Activated CD8-positive, alpha-beta memory T cell treated with anti-CD3 and anti-CD28 coated beads for 36 hours (primary cell): ENCODE results near the gene RFX3. TPM values are rescaled to one million over a fixed set of nuclear protein-coding genes. Genes with fewer than 3 reads are reported as not detected.

Experiments used
- CTCF ChIA-PET: fragments of 350-600 bp; sonication (Branson Sonifier 250); formaldehyde crosslinking; loops from one replicate; lab custom pipeline; 2021; ENCODE audit warnings: antibody characterized with exemption; lab: Charles Lee
- POLR2A ChIA-PET: fragments of 350-600 bp; sonication (Branson Sonifier 250); formaldehyde crosslinking; loops from one replicate; lab custom pipeline; 2021; ENCODE audit warnings: antibody characterized with exemption; lab: Charles Lee
- total RNA-seq, 2 experiments: library from RNA; stranded (reverse); gene quantifications; one replicate each; pipeline ENCODE4 v1.2.3, GENCODE V29; 2021

RFX3 gene
- total RNA-seq, 2 experiments from 2014 or later: 12.4 to 13.2 TPM

DNA sequence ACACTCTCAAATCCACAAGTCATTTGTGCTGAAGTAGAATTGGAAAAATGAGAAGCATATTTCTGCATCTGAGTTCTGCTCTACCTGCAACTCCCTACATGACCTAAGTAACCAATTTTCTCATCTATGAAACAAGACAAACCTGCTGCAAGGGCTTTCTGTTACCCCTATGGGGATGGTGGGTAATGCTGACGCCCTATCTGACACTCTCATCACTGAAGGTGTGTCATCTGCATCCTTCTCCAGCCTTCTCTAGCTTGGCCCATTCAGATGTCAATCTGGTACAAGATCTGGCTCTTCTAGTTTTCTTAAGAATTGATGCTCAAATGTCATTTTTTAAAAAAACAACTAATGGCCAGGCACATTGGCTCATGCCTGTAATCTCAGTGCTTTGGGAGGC, 73.8 kb downstream of the RFX3 start:
- POLR2A ChIA-PET: no interaction called here

DNA sequence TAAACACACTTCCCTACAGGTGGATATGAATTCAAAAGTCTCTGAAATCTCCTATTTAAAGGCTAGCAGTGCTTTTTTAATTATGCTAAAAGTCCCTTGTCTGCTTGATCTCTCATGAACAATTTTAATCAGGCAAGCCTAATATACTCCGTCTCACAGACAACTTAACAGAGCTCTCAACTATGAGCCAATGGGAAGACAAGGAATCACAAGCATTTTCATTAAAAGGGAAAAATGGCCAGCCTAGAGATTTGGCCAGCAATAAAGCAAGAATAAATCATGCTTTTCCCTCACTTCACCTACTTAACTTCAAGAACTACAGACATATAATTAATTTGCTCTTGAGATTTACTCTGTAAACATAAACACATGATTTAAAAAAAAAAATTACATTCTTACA, 78.0 kb downstream of the RFX3 start:
- ChIA-PET POLR2A (no interaction called here), CTCF (no interaction called here)

More for the DNA sequence above, 73.8 kb downstream of the RFX3 start:
- CTCF ChIA-PET: no interaction called here

- CTCF ChIA-PET: no interaction called here
- POLR2A ChIA-PET: no interaction called here
These were observed 78.7 kb downstream of the RFX3 start for GRCh38 chr9:3447143-3447542.

DNA sequence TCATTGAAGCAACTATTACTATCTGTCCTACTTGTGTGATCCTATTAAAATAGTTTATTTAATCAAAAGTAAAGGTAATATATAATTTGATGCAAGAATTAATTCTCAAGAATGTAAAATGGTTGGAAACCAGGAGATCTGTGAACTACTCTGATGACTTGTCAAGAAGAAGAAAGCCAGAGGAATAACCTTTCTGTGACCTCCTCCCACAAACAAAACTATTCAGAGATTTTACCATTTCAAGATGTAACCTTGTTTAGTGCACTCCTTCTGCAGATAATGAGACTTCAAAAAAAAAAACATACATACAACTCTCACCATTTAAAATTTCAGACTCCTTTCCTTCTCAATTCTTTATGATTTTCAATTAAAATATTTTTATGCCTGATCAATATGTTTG, 79.5 kb downstream of the RFX3 start:
- CTCF ChIA-PET: no interaction called here
- POLR2A ChIA-PET: no interaction called here

DNA sequence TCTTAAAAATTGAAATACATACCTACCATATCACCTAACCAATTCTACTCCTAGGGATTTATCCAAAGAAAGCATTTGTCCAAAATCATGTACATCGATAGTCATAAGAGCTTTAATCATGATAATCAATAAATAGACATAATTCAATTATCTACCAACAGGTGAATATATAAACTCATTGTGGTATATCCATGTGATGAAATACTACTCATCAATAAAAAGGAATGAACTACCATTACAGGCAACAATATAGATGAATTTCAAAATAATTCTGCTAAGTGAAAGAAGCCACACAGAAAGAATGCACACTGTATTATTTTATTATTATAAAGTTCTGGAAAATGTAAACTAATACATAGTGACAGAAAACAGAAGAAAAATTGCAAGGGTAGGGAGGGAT, 81.8 kb downstream of the RFX3 start:
- ChIA-PET CTCF (no interaction called here), POLR2A (no interaction called here)

DNA sequence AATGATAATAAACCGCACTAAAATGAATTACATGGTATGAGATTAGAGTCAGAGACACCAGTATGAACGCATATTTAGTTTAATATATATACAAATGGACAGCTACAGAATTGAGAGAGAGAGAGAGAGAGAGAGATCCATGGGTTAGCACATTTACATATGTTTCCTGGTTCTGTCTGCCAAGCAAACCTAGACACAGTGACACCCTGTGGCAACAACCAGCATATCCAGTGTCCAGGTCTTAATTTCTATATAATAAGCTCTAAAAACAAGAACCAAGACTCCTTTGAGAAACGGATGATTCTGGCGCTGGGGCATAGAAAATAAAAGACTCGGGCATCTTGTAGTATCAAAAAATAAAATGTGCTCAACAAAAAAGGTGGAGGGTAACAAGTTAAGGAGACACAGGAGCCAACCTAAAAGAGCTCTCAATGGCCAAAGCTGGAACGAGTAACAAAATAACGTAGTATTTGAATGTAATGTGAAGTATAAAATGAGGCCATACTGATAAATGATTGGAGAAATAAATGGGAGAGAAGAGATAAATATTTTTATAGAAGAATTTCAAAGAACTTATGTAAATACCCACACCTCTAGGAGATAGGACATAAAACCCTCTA, 84.5 kb downstream of the RFX3 start:
- POLR2A ChIA-PET: no interaction called here
- CTCF ChIA-PET: interaction anchor here (0.6 to 2.4 kb wide), 9 partner anchors 8 to 206 kb away, joined by 3 to 8 read pairs (median 3); no protein-coding TSS in a partner anchor

- ChIA-PET CTCF (no interaction called here), POLR2A (no interaction called here)
These were observed 89.0 kb downstream of the RFX3 start for GRCh38 chr9:3436629-3437420.

DNA sequence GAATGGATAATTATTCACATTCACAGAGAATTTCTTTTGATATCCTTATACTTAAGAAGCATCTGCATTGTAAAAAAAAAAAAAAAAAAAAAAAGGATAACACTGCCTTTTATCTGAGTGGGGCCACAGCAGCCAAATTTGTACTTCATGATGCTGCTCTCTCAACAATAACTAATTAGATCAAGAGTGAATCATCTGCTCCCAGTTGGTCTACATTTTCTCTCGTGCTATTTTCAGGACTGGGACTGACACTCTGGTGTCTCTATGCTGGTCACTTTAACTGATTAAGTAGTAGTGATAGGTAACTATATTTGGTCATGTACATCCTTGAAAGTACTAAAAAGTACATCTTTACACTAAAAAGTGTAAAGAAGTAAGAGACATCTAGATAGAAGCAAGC, 90.1 kb downstream of the RFX3 start:
- ChIA-PET POLR2A (no interaction called here), CTCF (no interaction called here)

GRCh38 chr9:3434594-3434993, 91.2 kb downstream of the RFX3 start:
- POLR2A ChIA-PET: no interaction called here
- CTCF ChIA-PET: no interaction called here

GRCh38 chr9:3433754-3434153, 92.0 kb downstream of the RFX3 start:
- ChIA-PET CTCF (no interaction called here), POLR2A (no interaction called here)

GRCh38 chr9:3433066-3433465, 92.7 kb downstream of the RFX3 start:
- CTCF ChIA-PET: no interaction called here
- POLR2A ChIA-PET: no interaction called here

- ChIA-PET CTCF (no interaction called here), POLR2A (no interaction called here)
These were observed 93.9 kb downstream of the RFX3 start for GRCh38 chr9:3431890-3432289.

DNA sequence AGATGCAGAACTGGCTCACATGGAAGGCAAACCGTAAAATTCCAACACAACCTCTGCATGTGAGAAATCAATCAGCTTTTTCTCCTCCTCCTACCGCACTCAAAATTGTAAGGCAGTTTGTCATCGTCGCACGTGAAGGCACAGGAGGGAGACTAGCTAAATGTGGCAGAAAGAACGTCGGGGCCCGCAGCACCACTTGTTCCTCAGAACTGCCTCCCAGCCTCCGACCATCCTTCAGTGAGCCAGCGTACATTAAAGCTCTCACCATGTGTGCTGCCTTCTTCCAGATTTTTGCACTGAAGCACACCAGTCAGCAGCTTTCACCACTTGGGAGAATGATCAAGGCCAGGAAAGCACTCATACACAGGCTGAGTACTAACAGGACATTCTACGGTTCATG, 105.9 kb downstream of the RFX3 start:
- POLR2A ChIA-PET: no interaction called here
- CTCF ChIA-PET: no interaction called here

- POLR2A ChIA-PET: no interaction called here
- CTCF ChIA-PET: no interaction called here
These were observed 109.9 kb downstream of the RFX3 start for GRCh38 chr9:3415906-3416305.

GRCh38 chr9:3413984-3414383, 111.8 kb downstream of the RFX3 start:
- CTCF ChIA-PET: no interaction called here
- POLR2A ChIA-PET: no interaction called here

DNA sequence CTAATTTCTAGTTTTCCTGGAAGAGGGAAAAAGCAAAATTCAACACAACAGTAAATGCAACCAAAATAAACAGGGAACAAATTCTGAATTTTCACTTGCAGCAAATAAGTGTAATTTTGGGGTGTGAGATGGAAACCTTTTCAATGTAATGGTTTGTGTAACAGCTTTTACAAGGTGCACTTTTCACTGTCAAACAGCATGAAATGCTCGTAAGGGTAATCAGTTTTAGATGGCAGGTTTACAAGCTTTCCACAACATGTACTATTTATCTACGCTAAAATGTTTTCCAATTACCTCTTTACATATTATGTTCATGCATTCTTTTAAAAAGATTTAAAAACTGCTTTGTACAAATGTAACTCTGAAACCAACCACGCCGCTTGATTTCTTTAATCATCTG, 115.3 kb downstream of the RFX3 start:
- ChIA-PET POLR2A (no interaction called here), CTCF (interaction anchor here (0.6 kb wide), 1 partner anchor 30 kb away, joined by 3 read pairs; no protein-coding TSS in a partner anchor)

GRCh38 chr9:3409453-3409852, 116.3 kb downstream of the RFX3 start:
- ChIA-PET POLR2A (interaction anchor here (0.5 kb wide), 1 partner anchor 118 kb away, joined by 5 read pairs; no protein-coding TSS in a partner anchor), CTCF (interaction anchor here (0.6 kb wide), 1 partner anchor 1235 kb away, joined by 3 read pairs; no protein-coding TSS in a partner anchor)

DNA sequence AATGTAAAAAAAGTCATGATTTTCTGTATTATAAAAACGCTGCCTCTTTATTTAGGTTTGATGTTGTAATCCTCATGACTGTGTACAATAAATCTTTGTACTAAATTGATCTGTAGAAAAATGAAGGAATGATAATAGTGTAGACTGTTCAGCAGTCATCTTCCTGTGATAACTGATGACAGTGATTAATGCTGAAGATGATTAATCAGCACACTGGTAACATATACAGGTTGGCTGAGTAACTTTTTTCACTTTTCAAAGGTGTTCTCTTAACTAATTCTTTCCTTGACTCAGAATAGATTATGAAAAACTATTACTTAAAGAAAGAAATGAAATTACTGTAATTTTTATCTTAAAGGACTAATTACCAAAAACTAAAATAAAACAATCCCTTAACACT, 122.5 kb downstream of the RFX3 start:
- ChIA-PET CTCF (no interaction called here), POLR2A (no interaction called here)

DNA sequence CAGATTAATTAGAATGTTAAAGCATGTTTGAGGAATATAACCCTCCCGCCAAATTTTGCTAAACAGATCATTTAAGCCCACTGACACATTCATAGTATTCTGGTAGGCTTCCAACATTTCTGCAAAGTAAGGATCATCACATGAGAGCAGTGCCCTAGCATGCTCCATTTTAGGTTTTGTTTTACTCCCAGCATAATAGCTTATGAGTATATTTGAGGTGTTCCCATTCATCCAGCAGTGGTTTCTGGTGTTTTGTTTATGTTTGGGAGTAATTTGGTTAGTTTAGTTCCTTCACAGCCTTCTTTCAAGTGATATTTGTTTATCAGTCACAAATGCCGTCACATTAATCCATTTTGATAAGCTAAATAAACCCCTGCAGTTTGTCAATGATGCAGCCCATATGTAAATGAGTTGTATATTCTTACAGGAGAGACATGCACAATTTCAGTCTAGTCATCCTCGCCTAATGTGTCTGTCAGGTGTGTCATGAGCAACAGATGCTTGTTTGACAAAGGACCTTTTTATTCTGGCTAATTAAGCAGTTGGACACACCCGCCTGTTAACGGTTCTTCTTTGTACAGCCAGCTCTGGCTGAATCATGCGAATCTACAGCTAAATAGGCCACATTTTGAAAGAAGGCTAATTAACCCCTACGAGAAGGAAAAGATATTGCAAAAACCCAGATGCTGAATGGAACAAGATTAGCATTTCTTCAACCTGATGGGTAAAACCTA, 124.4 kb downstream of the RFX3 start:
- POLR2A ChIA-PET: no interaction called here
- CTCF ChIA-PET: interaction anchor here (0.5 kb wide), 1 partner anchor 16 kb away, joined by 4 read pairs; no protein-coding TSS in a partner anchor

GRCh38 chr9:3398232-3398648, 127.6 kb downstream of the RFX3 start:
- POLR2A ChIA-PET: no interaction called here
- CTCF ChIA-PET: no interaction called here
